ENCODE results near the gene FAM118A. TPM values are rescaled to one million over a fixed set of nuclear protein-coding genes. Genes with fewer than 3 reads are reported as not detected.
"Not testable (repeated sequence)": the region's sequence is repeated elsewhere in the genome, so short reads cannot be mapped to it uniquely, and the experiment has no call there.

FAM118A gene
- total RNA-seq, 1 experiment from 2014 or later = 20.3 TPM

DNA sequence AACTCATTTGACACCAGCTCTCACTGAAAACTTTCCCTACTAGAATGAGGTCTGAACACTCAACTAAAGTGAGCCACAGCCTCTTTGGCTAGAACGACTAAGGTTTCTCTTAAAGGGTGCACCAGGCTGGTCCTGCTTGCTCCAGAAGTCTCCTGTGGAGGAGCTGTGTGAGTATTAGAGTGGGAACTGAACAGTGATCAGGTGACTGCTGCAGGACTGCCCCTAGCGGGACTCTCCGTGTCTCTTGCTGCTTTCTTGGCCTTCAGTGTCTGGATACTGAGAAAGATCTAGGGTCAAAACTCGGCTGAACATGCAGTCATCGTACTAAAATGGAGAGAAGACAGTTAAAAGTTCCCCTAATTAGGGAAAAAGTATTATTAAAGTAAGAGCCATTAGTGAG is 34.6 kb downstream of the FAM118A start:
- H3K36me3 ChIP-seq (ENCODE audit: low read depth, low read length) = peaks cover 7% of the 10 kb centered on the region; the same call in 1 of the 2 replicates
- H3K27me3 ChIP-seq (ENCODE audit: low read length) = no peaks in the 10 kb centered on the region
- BruUV-seq (replicated peaks) = no TSS peak
- H3F3A ChIP-seq (ENCODE audit: low read length, unreplicated experiment) = no peaks in the 10 kb centered on the region
- no peak for ATAC-seq
- ChIA-PET POLR2A (ENCODE audit: unreplicated experiment) (no interaction called here), CTCF (no interaction called here)
- no peak for DNase-seq
- no peaks in the 10 kb centered on the region for H3K9me3 ChIP-seq (ENCODE audit: low read length)
- H3K9ac ChIP-seq (ENCODE audit: low read length) = no peak overlapping the region
- H4K20me1 ChIP-seq (ENCODE audit: low read length) = no peaks in the 10 kb centered on the region
- TF ChIP-seq, protein P1, sequence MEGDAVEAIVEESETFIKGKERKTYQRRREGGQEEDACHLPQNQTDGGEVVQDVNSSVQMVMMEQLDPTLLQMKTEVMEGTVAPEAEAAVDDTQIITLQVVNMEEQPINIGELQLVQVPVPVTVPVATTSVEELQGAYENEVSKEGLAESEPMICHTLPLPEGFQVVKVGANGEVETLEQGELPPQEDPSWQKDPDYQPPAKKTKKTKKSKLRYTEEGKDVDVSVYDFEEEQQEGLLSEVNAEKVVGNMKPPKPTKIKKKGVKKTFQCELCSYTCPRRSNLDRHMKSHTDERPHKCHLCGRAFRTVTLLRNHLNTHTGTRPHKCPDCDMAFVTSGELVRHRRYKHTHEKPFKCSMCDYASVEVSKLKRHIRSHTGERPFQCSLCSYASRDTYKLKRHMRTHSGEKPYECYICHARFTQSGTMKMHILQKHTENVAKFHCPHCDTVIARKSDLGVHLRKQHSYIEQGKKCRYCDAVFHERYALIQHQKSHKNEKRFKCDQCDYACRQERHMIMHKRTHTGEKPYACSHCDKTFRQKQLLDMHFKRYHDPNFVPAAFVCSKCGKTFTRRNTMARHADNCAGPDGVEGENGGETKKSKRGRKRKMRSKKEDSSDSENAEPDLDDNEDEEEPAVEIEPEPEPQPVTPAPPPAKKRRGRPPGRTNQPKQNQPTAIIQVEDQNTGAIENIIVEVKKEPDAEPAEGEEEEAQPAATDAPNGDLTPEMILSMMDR (conservative IDR thresholded peaks at IDR 0.05; ENCODE audit: low read depth, low read length) = no peak
- TF ChIP-seq EZH2 (IDR thresholded peaks at IDR 0.05; ENCODE audit: low read length, unreplicated experiment) (no peak), EZH2phosphoT487 (IDR thresholded peaks at IDR 0.05; ENCODE audit: borderline replicate concordance, low read length) (no peak)
- no peaks in the 10 kb centered on the region for H3K9me2 ChIP-seq (replicated peaks; ENCODE audit: low read length)
- no peak overlapping the region for H3K4me2 ChIP-seq (ENCODE audit: low read length)
- intact Hi-C loops (cut with micrococcal nuclease) = no loop called here
- no peak overlapping the region for H3K4me3 ChIP-seq (ENCODE audit: low read length)
- no peak overlapping the region for H3K27ac ChIP-seq (ENCODE audit: low read length)
- H3K4me1 ChIP-seq (ENCODE audit: insufficient read depth, low read length) = no peaks in the 10 kb centered on the region
- H3K79me2 ChIP-seq (ENCODE audit: low read length) = no peaks in the 10 kb centered on the region
- H2AFZ ChIP-seq (ENCODE audit: low read length) = no peak overlapping the region

DNA sequence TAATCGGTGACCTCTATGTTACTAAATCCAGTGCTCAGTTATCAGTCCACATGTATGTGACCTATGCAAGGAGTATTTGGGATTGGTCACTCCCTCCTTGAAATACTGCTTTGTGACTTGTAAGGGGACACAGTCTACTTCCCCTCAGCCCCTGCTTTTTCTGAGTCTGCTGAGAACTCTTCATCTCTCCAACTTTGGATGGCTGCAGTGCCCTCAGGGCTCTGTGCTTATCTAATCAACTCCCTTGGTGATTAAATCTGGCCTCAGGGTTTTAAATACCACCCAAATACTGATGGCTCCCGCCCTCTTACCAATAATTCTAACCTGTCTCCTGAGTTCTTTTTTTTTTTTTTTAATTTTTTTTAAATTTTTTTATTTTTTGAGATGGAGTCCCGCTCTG is 40.2 kb downstream of the FAM118A start:
- Histone ChIP-seq H3K4me3 (ENCODE audit: low read length) (no peak overlapping the region), H3K27me3 (ENCODE audit: low read length) (no peaks in the 10 kb centered on the region), H3K4me1 (ENCODE audit: insufficient read depth, low read length) (no peaks in the 10 kb centered on the region), H3K79me2 (ENCODE audit: low read length) (no peaks in the 10 kb centered on the region), H4K20me1 (ENCODE audit: low read length) (no peaks in the 10 kb centered on the region), H3K9me3 (ENCODE audit: low read length) (no peaks in the 10 kb centered on the region), H3K4me2 (ENCODE audit: low read length) (no peak overlapping the region), H3F3A (ENCODE audit: low read length, unreplicated experiment) (no peaks in the 10 kb centered on the region), H3K36me3 (ENCODE audit: low read depth, low read length) (no peaks in the 10 kb centered on the region), H3K9me2 (replicated peaks; ENCODE audit: low read length) (no peaks in the 10 kb centered on the region), H3K27ac (ENCODE audit: low read length) (no peak overlapping the region), H3K9ac (ENCODE audit: low read length) (no peak overlapping the region), H2AFZ (ENCODE audit: low read length) (no peak overlapping the region)
- intact Hi-C loops (cut with micrococcal nuclease) = no loop called here
- TF ChIP-seq EZH2phosphoT487 (IDR thresholded peaks at IDR 0.05; ENCODE audit: borderline replicate concordance, low read length) = no peak
- TF ChIP-seq, protein P1 (conservative IDR thresholded peaks at IDR 0.05; ENCODE audit: low read depth, low read length) = no peak
- no peak for TF ChIP-seq EZH2 (IDR thresholded peaks at IDR 0.05; ENCODE audit: low read length, unreplicated experiment)
- BruUV-seq (replicated peaks) = no TSS peak
- no peak for ATAC-seq
- DNase-seq = no peak
- POLR2A ChIA-PET (ENCODE audit: unreplicated experiment) = no interaction called here
- CTCF ChIA-PET = no interaction called here

DNA sequence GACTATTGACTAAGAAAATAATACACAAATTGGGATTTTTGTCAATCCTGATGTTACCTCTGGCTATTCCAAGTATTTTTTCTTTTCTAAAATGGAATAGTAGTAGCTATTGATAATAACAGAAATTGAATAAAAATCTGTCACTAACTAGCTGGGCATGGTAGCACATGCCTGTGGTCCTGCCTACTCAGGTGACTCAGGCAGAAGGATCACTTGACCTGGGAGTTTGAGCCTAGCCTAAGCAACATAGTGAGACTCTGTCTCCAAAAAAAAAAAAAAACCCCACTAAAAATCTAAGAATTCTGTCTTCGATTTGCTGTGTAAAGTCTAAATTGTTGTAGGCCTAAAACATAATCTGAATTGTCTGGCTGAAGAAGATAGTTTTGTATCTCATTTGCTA is 42.2 kb downstream of the FAM118A start:
- intact Hi-C loops (cut with micrococcal nuclease) = no loop called here
- TF ChIP-seq EZH2phosphoT487 (IDR thresholded peaks at IDR 0.05; ENCODE audit: borderline replicate concordance, low read length) = no peak
- TF ChIP-seq EZH2 (IDR thresholded peaks at IDR 0.05; ENCODE audit: low read length, unreplicated experiment) = no peak
- TF ChIP-seq, protein P1 (conservative IDR thresholded peaks at IDR 0.05; ENCODE audit: low read depth, low read length) = no peak
- Histone ChIP-seq H3K79me2 (ENCODE audit: low read length) (no peaks in the 10 kb centered on the region), H3K9me2 (replicated peaks; ENCODE audit: low read length) (no peaks in the 10 kb centered on the region), H3K9me3 (ENCODE audit: low read length) (no peaks in the 10 kb centered on the region), H3F3A (ENCODE audit: low read length, unreplicated experiment) (no peaks in the 10 kb centered on the region), H3K27me3 (ENCODE audit: low read length) (no peaks in the 10 kb centered on the region), H3K27ac (ENCODE audit: low read length) (no peak overlapping the region), H3K9ac (ENCODE audit: low read length) (no peak overlapping the region), H3K4me3 (ENCODE audit: low read length) (no peak overlapping the region), H4K20me1 (ENCODE audit: low read length) (no peaks in the 10 kb centered on the region), H3K4me2 (ENCODE audit: low read length) (no peak overlapping the region), H3K4me1 (ENCODE audit: insufficient read depth, low read length) (no peaks in the 10 kb centered on the region), H3K36me3 (ENCODE audit: low read depth, low read length) (no peaks in the 10 kb centered on the region), H2AFZ (ENCODE audit: low read length) (no peak overlapping the region)
- DNase-seq (no peak), ATAC-seq (no peak)
- ChIA-PET POLR2A (ENCODE audit: unreplicated experiment) (no interaction called here), CTCF (no interaction called here)
- BruUV-seq (replicated peaks) = no TSS peak

DNA sequence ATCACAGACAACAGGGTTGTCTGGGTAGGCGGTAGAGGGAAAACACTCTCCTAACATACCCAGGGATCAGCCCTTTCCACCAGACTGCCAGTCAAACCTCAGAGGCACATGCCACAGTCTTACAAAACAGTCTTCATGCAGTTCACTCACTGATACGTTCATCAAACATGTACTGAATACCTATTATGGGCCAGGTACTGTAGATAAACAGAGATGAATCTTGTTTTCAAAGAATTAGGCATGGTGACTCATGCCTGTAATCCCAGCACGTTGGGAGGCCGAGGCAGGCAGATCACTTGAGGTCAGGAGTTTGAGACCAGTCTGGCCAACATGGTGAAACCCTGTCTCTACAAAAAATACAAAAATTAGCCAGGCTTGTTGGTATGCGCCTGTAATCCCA is 43.0 kb downstream of the FAM118A start:
- H3K79me2 ChIP-seq (ENCODE audit: low read length); H4K20me1 ChIP-seq (ENCODE audit: low read length); H3K9ac ChIP-seq (ENCODE audit: low read length); H3K4me2 ChIP-seq (ENCODE audit: low read length); H3K9me2 ChIP-seq (replicated peaks; ENCODE audit: low read length); H3K4me1 ChIP-seq (ENCODE audit: insufficient read depth, low read length); H3K4me3 ChIP-seq (ENCODE audit: low read length); BruUV-seq (replicated peaks); CTCF ChIA-PET; ATAC-seq; POLR2A ChIA-PET (ENCODE audit: unreplicated experiment); H2AFZ ChIP-seq (ENCODE audit: low read length); H3K27me3 ChIP-seq (ENCODE audit: low read length); H3K9me3 ChIP-seq (ENCODE audit: low read length); H3K27ac ChIP-seq (ENCODE audit: low read length); intact Hi-C loops (cut with micrococcal nuclease); H3F3A ChIP-seq (ENCODE audit: low read length, unreplicated experiment); H3K36me3 ChIP-seq (ENCODE audit: low read depth, low read length): not testable (repeated sequence)
- DNase-seq = peak; percentile 29
